ENCODE data around the gene RABGAP1L.

- TF ChIP-seq, protein P1, sequence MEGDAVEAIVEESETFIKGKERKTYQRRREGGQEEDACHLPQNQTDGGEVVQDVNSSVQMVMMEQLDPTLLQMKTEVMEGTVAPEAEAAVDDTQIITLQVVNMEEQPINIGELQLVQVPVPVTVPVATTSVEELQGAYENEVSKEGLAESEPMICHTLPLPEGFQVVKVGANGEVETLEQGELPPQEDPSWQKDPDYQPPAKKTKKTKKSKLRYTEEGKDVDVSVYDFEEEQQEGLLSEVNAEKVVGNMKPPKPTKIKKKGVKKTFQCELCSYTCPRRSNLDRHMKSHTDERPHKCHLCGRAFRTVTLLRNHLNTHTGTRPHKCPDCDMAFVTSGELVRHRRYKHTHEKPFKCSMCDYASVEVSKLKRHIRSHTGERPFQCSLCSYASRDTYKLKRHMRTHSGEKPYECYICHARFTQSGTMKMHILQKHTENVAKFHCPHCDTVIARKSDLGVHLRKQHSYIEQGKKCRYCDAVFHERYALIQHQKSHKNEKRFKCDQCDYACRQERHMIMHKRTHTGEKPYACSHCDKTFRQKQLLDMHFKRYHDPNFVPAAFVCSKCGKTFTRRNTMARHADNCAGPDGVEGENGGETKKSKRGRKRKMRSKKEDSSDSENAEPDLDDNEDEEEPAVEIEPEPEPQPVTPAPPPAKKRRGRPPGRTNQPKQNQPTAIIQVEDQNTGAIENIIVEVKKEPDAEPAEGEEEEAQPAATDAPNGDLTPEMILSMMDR (IDR thresholded peaks at IDR 0.05; ENCODE audit: insufficient read depth, low read length, poor library complexity, severe bottlenecking) = no peak
- TF ChIP-seq EZH2phosphoT487 (conservative IDR thresholded peaks at IDR 0.05; ENCODE audit: low read length) = no peak
These were observed 8.0 kb downstream of the RABGAP1L start for GRCh38 chr1:174167265-174167803.
